Stimulated activated CD8-positive, alpha-beta memory T cell treated with anti-CD3 and anti-CD28 coated beads, Interleukin-4, amount 100 ng/mL, for 1 hour (primary cell): ENCODE data around the gene NES.

Experiments used
- DNase-seq, 2 donors: peaks; one replicate each; pipeline ENCODE4 v3.0.0-alpha.2; 2020; ENCODE audit warnings: low read depth in 2 of 2, low spot score in 1 of 2

The NES gene

GRCh38 chr1:156664767-156665411 is 12.3 kb downstream of the NES start:
- no peak for DNase-seq

GRCh38 chr1:156664046-156664766 is 13.0 kb downstream of the NES start:
- no peak for DNase-seq

GRCh38 chr1:156663178-156663577 is 14.0 kb downstream of the NES start:
- no peak for DNase-seq

- DNase-seq = no peak
Measured at GRCh38 chr1:156662800-156663055, 14.5 kb downstream of the NES start.

GRCh38 chr1:156662005-156662799 is 15.0 kb downstream of the NES start:
- DNase-seq = no peak

- no peak for DNase-seq
Measured at GRCh38 chr1:156660752-156661112, 16.5 kb downstream of the NES start.

- DNase-seq = peak; percentile 70 to 79
Measured at GRCh38 chr1:156659988-156660751, 17.0 kb downstream of the NES start.

GRCh38 chr1:156659661-156659987 is 17.6 kb downstream of the NES start:
- no peak for DNase-seq

- DNase-seq = no peak
Measured at GRCh38 chr1:156658945-156659574, 18.1 kb downstream of the NES start.

GRCh38 chr1:156658496-156658895 is 18.7 kb downstream of the NES start:
- no peak for DNase-seq

GRCh38 chr1:156657741-156658319 is 19.4 kb downstream of the NES start:
- DNase-seq = no peak

- DNase-seq = peak; percentile 50 to 61
Measured at GRCh38 chr1:156656806-156657740, 20.1 kb downstream of the NES start.

- DNase-seq = no peak
Measured at GRCh38 chr1:156655904-156656516, 21.2 kb downstream of the NES start.

- DNase-seq = no peak
Measured at GRCh38 chr1:156655151-156655903, 21.9 kb downstream of the NES start.

- DNase-seq = no peak
Measured at GRCh38 chr1:156654700-156655099, 22.5 kb downstream of the NES start.

- DNase-seq = no peak
Measured at GRCh38 chr1:156652992-156653355, 24.2 kb downstream of the NES start.

- no peak for DNase-seq
Measured at GRCh38 chr1:156652131-156652991, 24.8 kb downstream of the NES start.

GRCh38 chr1:156648951-156649350 is 28.3 kb downstream of the NES start:
- DNase-seq = no peak
